Measurements from ENCODE around the gene FILIP1L. TPM values are rescaled to one million over a fixed set of nuclear protein-coding genes. Genes with fewer than 3 reads are reported as not detected.

The FILIP1L gene
- total RNA-seq, 1 experiment from 2014 or later: 4.3 TPM

DNA sequence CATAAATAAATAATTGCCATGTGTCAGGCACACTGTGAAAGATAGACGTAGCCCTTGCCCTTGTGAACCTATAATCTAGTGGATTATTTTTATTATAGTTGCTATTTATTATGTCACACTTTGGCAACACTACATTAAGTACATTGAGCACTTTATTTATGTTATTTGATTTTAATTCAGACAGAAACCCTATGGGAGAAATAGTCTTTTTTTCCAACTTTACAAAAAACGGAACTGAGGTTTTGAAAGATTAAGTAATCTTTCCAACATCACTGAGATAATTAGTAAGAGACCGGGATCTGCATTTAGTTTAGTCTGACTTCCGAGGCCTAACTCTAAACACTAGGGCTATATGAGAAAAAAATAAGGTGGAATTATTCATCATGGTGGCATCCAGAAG lies 2.8 kb upstream of the FILIP1L start:
- no peak for TF ChIP-seq EZH2 (IDR thresholded peaks at IDR 0.05; ENCODE audit: borderline replicate concordance, low read depth, low read length, poor library complexity, severe bottlenecking)
- TF ChIP-seq, protein P1, sequence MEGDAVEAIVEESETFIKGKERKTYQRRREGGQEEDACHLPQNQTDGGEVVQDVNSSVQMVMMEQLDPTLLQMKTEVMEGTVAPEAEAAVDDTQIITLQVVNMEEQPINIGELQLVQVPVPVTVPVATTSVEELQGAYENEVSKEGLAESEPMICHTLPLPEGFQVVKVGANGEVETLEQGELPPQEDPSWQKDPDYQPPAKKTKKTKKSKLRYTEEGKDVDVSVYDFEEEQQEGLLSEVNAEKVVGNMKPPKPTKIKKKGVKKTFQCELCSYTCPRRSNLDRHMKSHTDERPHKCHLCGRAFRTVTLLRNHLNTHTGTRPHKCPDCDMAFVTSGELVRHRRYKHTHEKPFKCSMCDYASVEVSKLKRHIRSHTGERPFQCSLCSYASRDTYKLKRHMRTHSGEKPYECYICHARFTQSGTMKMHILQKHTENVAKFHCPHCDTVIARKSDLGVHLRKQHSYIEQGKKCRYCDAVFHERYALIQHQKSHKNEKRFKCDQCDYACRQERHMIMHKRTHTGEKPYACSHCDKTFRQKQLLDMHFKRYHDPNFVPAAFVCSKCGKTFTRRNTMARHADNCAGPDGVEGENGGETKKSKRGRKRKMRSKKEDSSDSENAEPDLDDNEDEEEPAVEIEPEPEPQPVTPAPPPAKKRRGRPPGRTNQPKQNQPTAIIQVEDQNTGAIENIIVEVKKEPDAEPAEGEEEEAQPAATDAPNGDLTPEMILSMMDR (conservative IDR thresholded peaks at IDR 0.05; ENCODE audit: low read depth, low read length): no peak
- BruUV-seq (replicated peaks): no TSS peak
- no peak for DNase-seq (ENCODE audit: low spot score)
- Histone ChIP-seq H3K36me3 (ENCODE audit: insufficient read depth, low read length, poor library complexity, severe bottlenecking) (no peaks in the 10 kb centered on the region), H3K9me3 (ENCODE audit: low read depth, low read length, poor library complexity, severe bottlenecking) (no peaks in the 10 kb centered on the region), H3K4me3 (ENCODE audit: low read depth, low read length, poor library complexity, severe bottlenecking) (no peak overlapping the region), H3K27me3 (replicated peaks; ENCODE audit: insufficient read depth, low read depth, low read length, poor library complexity) (no peaks in the 10 kb centered on the region), H3K4me1 (ENCODE audit: insufficient read depth, low read length, poor library complexity, severe bottlenecking) (no peaks in the 10 kb centered on the region), H3K27ac (ENCODE audit: low read depth, low read length, poor library complexity, severe bottlenecking) (no peak overlapping the region)
- intact Hi-C loops (cut with micrococcal nuclease; ENCODE audit: unreplicated experiment): no loop called here
- CTCF ChIA-PET: no interaction called here
- POLR2A ChIA-PET (ENCODE audit: low non-redundant PET): no interaction called here

DNA sequence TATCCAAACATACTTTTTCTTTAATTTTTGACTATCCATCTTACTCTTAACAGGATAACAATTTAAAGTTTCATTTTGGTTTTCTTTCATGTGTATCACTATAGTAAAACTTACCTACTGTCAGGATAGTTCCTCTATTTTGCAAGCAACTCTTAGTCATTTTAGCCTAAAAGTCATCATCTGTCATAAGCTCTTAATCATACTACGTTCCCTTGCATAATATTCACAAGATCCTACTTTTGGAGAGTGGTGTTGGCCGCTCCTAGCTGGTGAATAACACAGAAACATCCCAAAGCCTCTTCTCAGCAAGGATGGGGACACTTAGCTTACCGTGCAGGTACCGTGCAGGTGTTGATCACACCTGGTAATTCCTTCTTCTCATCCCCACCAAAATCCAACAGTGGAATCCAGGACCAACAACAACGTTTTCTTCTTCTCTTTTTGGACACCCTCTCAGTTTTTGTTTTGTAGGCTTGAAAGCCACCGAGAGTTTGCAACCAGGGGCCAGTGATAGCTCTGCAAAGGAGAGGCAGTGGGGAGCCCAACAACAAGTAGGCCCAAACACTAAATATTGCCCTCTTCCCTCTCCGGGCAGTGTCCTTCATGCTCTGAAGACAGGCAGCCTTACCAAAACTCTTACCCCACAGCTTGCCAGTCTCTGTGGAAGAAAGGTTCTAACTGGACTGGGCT lies 433 bp downstream of the FILIP1L start:
- CTCF ChIA-PET: no interaction called here
- Histone ChIP-seq H3K9me3 (ENCODE audit: low read depth, low read length, poor library complexity, severe bottlenecking) (no peaks in the 10 kb centered on the region), H3K27ac (ENCODE audit: low read depth, low read length, poor library complexity, severe bottlenecking) (no peak overlapping the region), H3K4me1 (ENCODE audit: insufficient read depth, low read length, poor library complexity, severe bottlenecking) (no peaks in the 10 kb centered on the region), H3K27me3 (replicated peaks; ENCODE audit: insufficient read depth, low read depth, low read length, poor library complexity) (no peaks in the 10 kb centered on the region), H3K36me3 (ENCODE audit: insufficient read depth, low read length, poor library complexity, severe bottlenecking) (no peaks in the 10 kb centered on the region), H3K4me3 (ENCODE audit: low read depth, low read length, poor library complexity, severe bottlenecking) (no peak overlapping the region)
- no peak for DNase-seq (ENCODE audit: low spot score)
- POLR2A ChIA-PET (ENCODE audit: low non-redundant PET): no interaction called here
- no TSS peak for BruUV-seq (replicated peaks)
- no peak for TF ChIP-seq EZH2 (IDR thresholded peaks at IDR 0.05; ENCODE audit: borderline replicate concordance, low read depth, low read length, poor library complexity, severe bottlenecking)
- TF ChIP-seq, protein P1 (conservative IDR thresholded peaks at IDR 0.05; ENCODE audit: low read depth, low read length): no peak
- intact Hi-C loops (cut with micrococcal nuclease; ENCODE audit: unreplicated experiment): no loop called here

DNA sequence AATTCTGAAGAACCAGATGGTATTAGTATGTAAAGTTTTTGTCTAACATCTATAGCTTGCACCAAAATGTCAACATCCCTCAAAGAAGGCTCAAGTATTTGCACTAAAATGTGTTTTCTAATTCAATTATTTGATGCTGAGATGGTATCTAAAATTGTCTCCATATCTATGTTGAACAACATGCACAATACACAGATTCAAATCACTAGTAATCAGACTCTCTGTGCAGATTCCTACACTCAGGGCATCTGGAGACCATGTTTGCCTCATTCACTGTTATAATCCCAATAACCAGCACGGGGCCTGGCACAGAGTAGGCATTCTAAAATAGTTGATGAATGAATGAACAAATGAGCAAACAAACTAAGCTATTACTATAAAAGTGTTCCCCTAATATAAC lies 2.6 kb downstream of the FILIP1L start:
- intact Hi-C loops (cut with micrococcal nuclease; ENCODE audit: unreplicated experiment): no loop called here
- Histone ChIP-seq H3K4me3 (ENCODE audit: low read depth, low read length, poor library complexity, severe bottlenecking) (no peak overlapping the region), H3K9me3 (ENCODE audit: low read depth, low read length, poor library complexity, severe bottlenecking) (no peaks in the 10 kb centered on the region), H3K36me3 (ENCODE audit: insufficient read depth, low read length, poor library complexity, severe bottlenecking) (no peaks in the 10 kb centered on the region), H3K4me1 (ENCODE audit: insufficient read depth, low read length, poor library complexity, severe bottlenecking) (peaks cover 8% of the 10 kb centered on the region), H3K27ac (ENCODE audit: low read depth, low read length, poor library complexity, severe bottlenecking) (no peak overlapping the region), H3K27me3 (replicated peaks; ENCODE audit: insufficient read depth, low read depth, low read length, poor library complexity) (no peaks in the 10 kb centered on the region)
- TF ChIP-seq EZH2 (IDR thresholded peaks at IDR 0.05; ENCODE audit: borderline replicate concordance, low read depth, low read length, poor library complexity, severe bottlenecking): no peak
- TF ChIP-seq, protein P1 (conservative IDR thresholded peaks at IDR 0.05; ENCODE audit: low read depth, low read length): no peak
- ChIA-PET POLR2A (ENCODE audit: low non-redundant PET) (no interaction called here), CTCF (interaction anchor here (0.6 kb wide), 1 partner anchor 152 kb away, joined by 3 read pairs; no protein-coding TSS in a partner anchor)
- DNase-seq (ENCODE audit: low spot score): no peak
- no TSS peak for BruUV-seq (replicated peaks)
